IgD-negative memory B cell (primary cell): ENCODE results near the gene ZNF622. TPM values are rescaled to one million over a fixed set of nuclear protein-coding genes. Genes with fewer than 3 reads are reported as not detected.

Experiments used
- polyA plus RNA-seq: library from polyadenylated mRNA; unstranded; fragments of 300-500 nt; fragmentation: Illumina TruSeq; gene quantifications from one replicate; pipeline ENCODE4 v1.2.3, GENCODE V29; 2021

The ZNF622 gene
- polyA plus RNA-seq, 1 donor from 2014 or later, result 63.7 TPM

Other genes with a start within 250 kb of the ZNF622 start
- gene RETREG1, start 151.2 kb upstream of the ZNF622 start, polyA plus RNA-seq, result 9.3 TPM